GM12872 (cell line): ENCODE results near the gene BTBD17.

Experiments
- CTCF ChIP-seq: IDR thresholded peaks from 3 replicates; pipeline ENCODE4 v1.5.1; 2011; ENCODE audit warnings: low read depth, mild to moderate bottlenecking, low read length, moderate library complexity; ENCODE audit not compliant: insufficient read depth

The BTBD17 gene

DNA sequence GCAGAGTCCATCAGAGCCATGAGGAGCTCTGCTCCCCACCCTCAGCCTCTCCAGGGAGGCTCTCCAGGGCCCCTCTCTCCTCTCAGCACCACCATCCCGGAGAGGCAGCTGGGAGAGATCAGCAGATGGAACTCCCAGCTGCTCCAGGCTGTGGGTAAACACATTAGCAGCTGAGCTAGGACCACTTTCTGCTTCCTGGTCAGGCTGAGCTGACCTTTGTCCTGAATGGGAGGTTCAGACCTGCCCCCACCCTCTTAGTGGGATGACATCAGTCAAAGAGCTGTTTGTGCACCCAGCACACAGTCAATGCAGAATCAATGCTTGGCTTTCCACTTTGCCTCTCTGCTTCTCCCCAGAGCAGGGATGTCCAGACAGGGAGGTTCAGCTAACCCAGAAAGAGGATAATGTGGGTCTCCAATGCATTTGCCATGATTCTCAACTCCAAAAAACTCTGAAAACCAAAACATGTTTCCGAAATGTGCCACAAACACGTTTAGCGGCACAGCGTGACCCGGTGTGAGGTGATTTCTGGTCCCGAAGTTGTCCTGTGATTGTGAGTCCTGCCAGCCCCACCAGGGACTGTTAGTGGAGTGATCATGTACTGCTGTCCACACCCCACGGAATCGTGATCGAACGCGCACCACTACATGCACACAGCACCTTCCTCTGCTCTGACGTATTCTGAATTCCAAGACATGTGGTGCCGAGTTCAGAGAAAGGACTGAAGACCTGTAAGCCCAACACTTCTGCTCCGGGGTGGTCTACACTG is 12.4 kb upstream of the BTBD17 start:
- no peak for TF ChIP-seq CTCF

- no peak for TF ChIP-seq CTCF
These were observed 10.8 kb upstream of the BTBD17 start for GRCh38 chr17:74372426-74372825.

- TF ChIP-seq CTCF = no peak
These were observed 10.0 kb upstream of the BTBD17 start for GRCh38 chr17:74371653-74372147.

- no peak for TF ChIP-seq CTCF
These were observed 8.2 kb upstream of the BTBD17 start for GRCh38 chr17:74369665-74370490.

GRCh38 chr17:74369221-74369620 is 7.6 kb upstream of the BTBD17 start:
- no peak for TF ChIP-seq CTCF

- peak; percentile 95 for TF ChIP-seq CTCF
These were observed 6.8 kb upstream of the BTBD17 start for GRCh38 chr17:74368341-74369081.

- no peak for TF ChIP-seq CTCF
These were observed 5.5 kb upstream of the BTBD17 start, which contains the start of gene GPR142 for GRCh38 chr17:74367206-74367605. TSS of gene GPR142 (plus strand) at chr17:74367506. CDS start at chr17:74369541, 2,035 bp downstream.
